ENCODE results near the gene GPC6. TPM values are rescaled to one million over a fixed set of nuclear protein-coding genes. Genes with fewer than 3 reads are reported as not detected.

Gene GPC6
- total RNA-seq, 4 donors from 2014 or later: 13.7 to 21.7 (median 16.5) TPM

- H3K4me1 ChIP-seq: peaks cover 0 to 7% (median 0%) of the 10 kb centered on the region in 3 donors
- H3K4me3 ChIP-seq: no peak overlapping the region
- no peaks in the 10 kb centered on the region for H3K9me3 ChIP-seq
- no peaks in the 10 kb centered on the region for H3K36me3 ChIP-seq
- H3K27me3 ChIP-seq: no peaks in the 10 kb centered on the region
- no peak for ATAC-seq
- no peak overlapping the region for H3K27ac ChIP-seq
- TF ChIP-seq CTCF (IDR thresholded peaks at IDR 0.05): no peak
- TF ChIP-seq POLR2A (IDR thresholded peaks at IDR 0.05): no peak
- no peak for TF ChIP-seq POLR2AphosphoS5 (IDR thresholded peaks at IDR 0.05)
- no peak for TF ChIP-seq EP300 (IDR thresholded peaks at IDR 0.05)
- 94% methylated on average over 2 of the region's 2 CpGs; no CpG with 5 or more reads in 1 of the 2 donors for WGBS, 2 donors (ENCODE audit: low coverage in 1 of 2)
Observed at GRCh38 chr13:93765062-93765461, 538.5 kb downstream of the GPC6 start.

- no peak overlapping the region for H3K27ac ChIP-seq
- TF ChIP-seq CTCF (IDR thresholded peaks at IDR 0.05): no peak
- no peak for TF ChIP-seq POLR2A (IDR thresholded peaks at IDR 0.05)
- no peak for TF ChIP-seq EP300 (IDR thresholded peaks at IDR 0.05)
- no peak for TF ChIP-seq POLR2AphosphoS5 (IDR thresholded peaks at IDR 0.05)
- no peak overlapping the region for H3K4me3 ChIP-seq
- 73 to 89% methylated on average over 1 of the region's 1 CpG for WGBS, 2 donors (ENCODE audit: low coverage in 1 of 2)
- H3K4me1 ChIP-seq: peaks cover 0 to 7% (median 0%) of the 10 kb centered on the region in 3 donors
- no peaks in the 10 kb centered on the region for H3K27me3 ChIP-seq
- no peaks in the 10 kb centered on the region for H3K9me3 ChIP-seq
- no peak for ATAC-seq
- no peaks in the 10 kb centered on the region for H3K36me3 ChIP-seq
Observed at GRCh38 chr13:93765811-93766210, 539.2 kb downstream of the GPC6 start.

- H3K27ac ChIP-seq: no peak overlapping the region
- no peaks in the 10 kb centered on the region for H3K9me3 ChIP-seq
- TF ChIP-seq POLR2A (IDR thresholded peaks at IDR 0.05) (no peak), EP300 (IDR thresholded peaks at IDR 0.05) (no peak), POLR2AphosphoS5 (IDR thresholded peaks at IDR 0.05) (no peak), CTCF (IDR thresholded peaks at IDR 0.05) (no peak)
- no peaks in the 10 kb centered on the region for H3K36me3 ChIP-seq
- WGBS, 2 donors (ENCODE audit: low coverage in 1 of 2): 0 to 27% methylated on average over 1 to 3 of the region's 3 CpGs
- no peak for ATAC-seq
- H3K4me3 ChIP-seq: no peak overlapping the region
- H3K27me3 ChIP-seq: no peaks in the 10 kb centered on the region
- peaks cover 0 to 7% (median 0%) of the 10 kb centered on the region in 3 donors for H3K4me1 ChIP-seq
Observed at GRCh38 chr13:93766719-93767118, 540.1 kb downstream of the GPC6 start.

- Histone ChIP-seq H3K4me3 (no peak overlapping the region), H3K27ac (no peak overlapping the region)
- 62 to 85% methylated on average over 7 to 9 of the region's 10 CpGs for WGBS, 2 donors (ENCODE audit: low coverage in 1 of 2)
Observed at GRCh38 chr13:93767180-93767916, 540.7 kb downstream of the GPC6 start.

More at GRCh38 chr13:93767180-93767916, 540.7 kb downstream of the GPC6 start:
- TF ChIP-seq CTCF (IDR thresholded peaks at IDR 0.05): no peak
- no peak for TF ChIP-seq POLR2AphosphoS5 (IDR thresholded peaks at IDR 0.05)
- no peak for TF ChIP-seq EP300 (IDR thresholded peaks at IDR 0.05)
- TF ChIP-seq POLR2A (IDR thresholded peaks at IDR 0.05): no peak
- H3K9me3 ChIP-seq: no peaks in the 10 kb centered on the region
- H3K36me3 ChIP-seq: no peaks in the 10 kb centered on the region
- ATAC-seq: no peak
- no peaks in the 10 kb centered on the region for H3K27me3 ChIP-seq
- H3K4me1 ChIP-seq: peaks cover 0 to 7% (median 0%) of the 10 kb centered on the region in 3 donors
